AG20443 (cell line): ENCODE measurements around the gene F13A1.
A peak's percentile ranks its signal among the peaks of the same experiment; 100 is the strongest.

ENCODE experiments used
- DNase-seq: peaks from one replicate; pipeline ENCODE4 v3.0.0; 2012; ENCODE audit warnings: low spot score, mixed read lengths

F13A1 gene

GRCh38 chr6:6191909-6192308 is 128.6 kb downstream of the F13A1 start:
- DNase-seq, result no peak

- no peak for DNase-seq
These were observed 129.0 kb downstream of the F13A1 start for GRCh38 chr6:6191476-6191875.

DNA sequence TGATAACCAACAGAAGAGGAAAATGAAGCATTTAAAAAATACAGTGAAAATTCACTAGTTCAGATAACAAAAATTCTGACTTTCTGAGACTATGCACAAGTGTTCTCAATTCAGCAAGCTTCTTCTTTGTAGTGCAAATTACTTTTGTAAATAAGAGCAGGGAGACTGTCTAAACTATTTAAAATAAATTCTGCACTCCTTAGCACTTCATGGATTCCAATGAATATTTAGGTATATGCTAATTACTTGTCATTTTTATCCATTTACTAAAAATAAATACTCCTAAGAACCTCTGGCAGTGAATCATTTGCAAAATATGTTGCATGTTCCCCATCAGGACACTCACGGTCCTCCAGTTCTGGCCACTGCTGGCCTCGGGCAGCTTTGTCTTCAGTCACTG is 139.8 kb downstream of the F13A1 start:
- DNase-seq, result no peak

DNA sequence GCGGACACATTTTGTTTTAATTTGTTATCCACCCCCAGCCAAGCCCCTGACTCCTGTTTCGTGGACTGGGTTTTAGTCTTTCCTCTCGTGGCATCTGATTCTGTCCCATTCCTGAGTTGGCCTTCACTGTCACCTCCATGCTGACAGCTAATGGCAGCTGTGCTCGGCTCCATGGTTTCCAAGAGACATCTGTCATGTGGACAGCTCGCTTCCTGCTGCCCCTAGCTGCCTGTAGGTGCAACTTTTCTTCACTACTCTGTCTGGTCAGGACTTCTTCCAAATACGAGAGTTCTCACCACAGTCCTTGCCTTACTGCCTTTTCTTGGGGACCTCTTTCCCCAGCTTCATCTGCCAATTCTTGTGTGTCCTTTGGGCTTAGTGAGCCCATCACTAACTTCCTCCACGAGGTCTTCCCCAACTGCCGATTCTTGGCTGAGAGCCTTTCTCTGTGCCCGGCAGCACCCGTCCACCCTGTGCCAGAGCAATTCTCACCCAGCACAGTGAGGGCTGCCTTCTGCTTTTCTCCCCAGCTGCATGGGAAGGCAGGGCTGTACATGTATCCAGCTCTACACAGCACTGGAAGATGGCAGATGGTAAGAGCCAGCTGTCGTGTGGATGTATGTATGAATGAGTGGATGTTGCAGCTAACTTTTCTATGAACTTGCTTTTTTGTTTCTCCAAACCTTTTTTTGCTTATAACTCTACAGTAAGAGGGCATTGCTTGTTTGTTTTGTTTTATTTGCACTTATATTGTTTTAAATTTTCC is 140.4 kb downstream of the F13A1 start:
- no peak for DNase-seq

GRCh38 chr6:6178795-6179194 is 141.7 kb downstream of the F13A1 start:
- DNase-seq, result no peak

DNA sequence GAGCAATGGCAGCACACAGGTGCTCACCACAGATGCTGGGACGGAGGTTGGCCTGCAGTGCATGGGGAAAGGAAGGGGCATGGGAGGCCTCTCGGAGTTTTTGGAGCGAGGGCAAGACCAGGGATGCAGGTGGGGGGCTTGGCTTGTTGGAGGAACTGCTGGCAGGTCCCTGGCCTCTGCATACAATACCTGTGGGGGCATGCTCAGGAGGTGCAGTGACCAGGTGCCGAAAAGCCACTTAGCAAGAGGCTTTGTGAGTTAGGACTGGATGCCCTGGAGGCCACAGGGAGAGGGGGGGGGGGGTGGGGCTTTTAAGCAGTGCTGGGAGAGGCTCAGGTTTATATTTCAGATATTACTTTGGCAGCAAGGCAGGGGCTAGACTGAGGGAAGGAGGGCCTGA is 142.7 kb downstream of the F13A1 start:
- no peak for DNase-seq

- DNase-seq, result no peak
These were observed 143.8 kb downstream of the F13A1 start for GRCh38 chr6:6176586-6177228.

GRCh38 chr6:6176127-6176526 is 144.3 kb downstream of the F13A1 start:
- no peak for DNase-seq

DNA sequence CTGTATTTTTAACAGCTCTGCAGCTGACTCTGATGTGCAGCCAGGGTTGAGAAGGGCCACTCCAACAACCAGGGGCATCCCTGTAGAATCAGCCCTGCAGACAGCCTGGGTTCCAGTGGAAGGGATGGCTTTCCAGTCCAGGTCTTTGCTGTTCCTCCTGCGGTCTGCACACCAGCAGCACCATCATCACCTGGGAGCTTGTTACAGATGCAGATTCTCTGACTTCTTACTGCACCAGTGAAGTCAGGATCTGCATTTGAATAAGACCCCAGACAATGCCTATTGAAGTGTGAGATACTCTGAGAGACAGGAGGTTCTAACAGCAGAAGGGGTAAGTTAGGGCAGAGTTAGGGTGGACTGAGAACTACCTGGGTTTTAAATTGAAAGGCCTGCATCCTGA is 151.3 kb downstream of the F13A1 start:
- no peak for DNase-seq

GRCh38 chr6:6166064-6166463 is 154.4 kb downstream of the F13A1 start:
- DNase-seq, result no peak

- no peak for DNase-seq
These were observed 156.1 kb downstream of the F13A1 start for GRCh38 chr6:6164367-6164766.

GRCh38 chr6:6154335-6154734 is 166.1 kb downstream of the F13A1 start:
- no peak for DNase-seq

DNA sequence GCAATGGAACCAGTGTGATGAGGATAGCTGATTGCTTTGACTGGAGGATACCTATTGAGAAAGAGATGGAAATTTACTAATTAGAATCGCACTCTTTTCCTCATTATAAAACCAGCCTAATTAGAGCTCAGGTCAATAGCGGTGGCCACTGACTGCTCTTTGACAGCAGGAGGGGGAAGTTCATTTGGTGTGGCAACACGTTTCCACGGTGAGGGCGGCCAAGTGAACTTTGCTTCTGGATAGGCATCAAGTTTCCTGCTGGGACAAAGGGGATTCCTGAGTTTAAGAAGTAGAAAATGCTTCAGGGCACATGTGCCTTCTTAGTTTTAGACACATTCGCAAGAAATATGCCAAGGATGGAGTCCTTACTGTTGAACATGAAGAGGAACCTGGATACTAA is 168.4 kb downstream of the F13A1 start:
- no peak for DNase-seq

GRCh38 chr6:6148192-6148815 is 172.2 kb downstream of the F13A1 start:
- DNase-seq, result no peak

GRCh38 chr6:6131492-6132109 is 188.9 kb downstream of the F13A1 start:
- peak; percentile 25 for DNase-seq

- DNase-seq, result no peak
These were observed 195.0 kb downstream of the F13A1 start for GRCh38 chr6:6125495-6125894.

- no peak for DNase-seq
These were observed 196.7 kb downstream of the F13A1 start for GRCh38 chr6:6123803-6124202.

GRCh38 chr6:6121943-6122342 is 198.5 kb downstream of the F13A1 start:
- DNase-seq, result no peak

DNA sequence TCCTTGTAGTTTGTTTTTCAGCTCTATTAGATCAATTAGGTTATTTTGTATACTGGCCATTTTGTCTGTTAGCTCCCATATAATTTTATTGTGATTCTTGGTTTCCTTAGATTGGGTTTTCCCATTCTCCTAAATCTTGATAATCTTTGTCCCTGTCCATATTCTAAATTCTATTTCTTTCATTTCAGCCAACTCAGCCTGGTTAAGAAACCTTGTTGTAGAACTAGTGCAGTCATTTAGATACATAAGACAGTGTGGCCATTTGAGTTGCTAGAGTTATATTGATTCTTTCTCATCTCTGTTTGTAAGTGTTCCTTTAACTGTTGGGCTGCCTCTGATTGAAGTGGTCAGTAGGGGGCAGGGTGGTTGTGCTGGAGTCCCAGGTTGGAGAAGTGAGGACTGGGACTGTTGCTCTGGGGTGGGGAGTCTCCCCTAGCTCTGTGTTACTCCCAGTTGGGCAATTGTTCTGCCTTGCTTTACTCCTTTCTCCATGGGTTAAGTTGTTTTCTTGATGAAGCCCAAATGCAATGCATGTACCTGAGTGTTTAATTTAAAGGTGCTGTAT is 214.9 kb downstream of the F13A1 start:
- DNase-seq, result no peak
